ENCODE measurements around the gene CDC26.
"Not testable (repeated sequence)": the region's sequence is repeated elsewhere in the genome, so short reads cannot be mapped to it uniquely, and the experiment has no call there.

Gene CDC26

DNA sequence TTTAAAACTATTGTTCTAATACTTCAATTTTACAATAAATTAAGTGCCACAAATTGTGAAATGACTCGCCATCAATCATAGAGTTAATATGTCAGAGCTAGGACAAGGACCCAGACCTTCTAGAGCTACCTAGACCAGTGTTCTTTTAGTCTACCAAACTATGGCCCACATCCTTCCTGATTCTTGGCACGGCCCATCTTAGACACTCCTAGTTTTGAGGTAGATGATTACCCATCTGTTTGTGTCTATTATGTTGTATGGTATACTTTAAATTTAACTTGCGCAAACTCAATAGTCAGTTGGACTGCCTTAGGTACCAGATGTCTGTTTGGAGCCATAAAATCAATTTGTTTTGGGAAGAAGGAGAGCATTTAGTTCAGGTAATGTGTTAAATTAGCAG, 17.5 kb downstream of the CDC26 start:
- DNase-seq (ENCODE audit: extremely low read depth, low read depth), result no peak
- H3K4me3 ChIP-seq (replicated peaks; ENCODE audit: low read depth, low read length), result no peak overlapping the region
- TF ChIP-seq, protein P1, sequence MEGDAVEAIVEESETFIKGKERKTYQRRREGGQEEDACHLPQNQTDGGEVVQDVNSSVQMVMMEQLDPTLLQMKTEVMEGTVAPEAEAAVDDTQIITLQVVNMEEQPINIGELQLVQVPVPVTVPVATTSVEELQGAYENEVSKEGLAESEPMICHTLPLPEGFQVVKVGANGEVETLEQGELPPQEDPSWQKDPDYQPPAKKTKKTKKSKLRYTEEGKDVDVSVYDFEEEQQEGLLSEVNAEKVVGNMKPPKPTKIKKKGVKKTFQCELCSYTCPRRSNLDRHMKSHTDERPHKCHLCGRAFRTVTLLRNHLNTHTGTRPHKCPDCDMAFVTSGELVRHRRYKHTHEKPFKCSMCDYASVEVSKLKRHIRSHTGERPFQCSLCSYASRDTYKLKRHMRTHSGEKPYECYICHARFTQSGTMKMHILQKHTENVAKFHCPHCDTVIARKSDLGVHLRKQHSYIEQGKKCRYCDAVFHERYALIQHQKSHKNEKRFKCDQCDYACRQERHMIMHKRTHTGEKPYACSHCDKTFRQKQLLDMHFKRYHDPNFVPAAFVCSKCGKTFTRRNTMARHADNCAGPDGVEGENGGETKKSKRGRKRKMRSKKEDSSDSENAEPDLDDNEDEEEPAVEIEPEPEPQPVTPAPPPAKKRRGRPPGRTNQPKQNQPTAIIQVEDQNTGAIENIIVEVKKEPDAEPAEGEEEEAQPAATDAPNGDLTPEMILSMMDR (IDR thresholded peaks at IDR 0.05; ENCODE audit: low read depth, low read length, missing control alignments), result no peak

DNA sequence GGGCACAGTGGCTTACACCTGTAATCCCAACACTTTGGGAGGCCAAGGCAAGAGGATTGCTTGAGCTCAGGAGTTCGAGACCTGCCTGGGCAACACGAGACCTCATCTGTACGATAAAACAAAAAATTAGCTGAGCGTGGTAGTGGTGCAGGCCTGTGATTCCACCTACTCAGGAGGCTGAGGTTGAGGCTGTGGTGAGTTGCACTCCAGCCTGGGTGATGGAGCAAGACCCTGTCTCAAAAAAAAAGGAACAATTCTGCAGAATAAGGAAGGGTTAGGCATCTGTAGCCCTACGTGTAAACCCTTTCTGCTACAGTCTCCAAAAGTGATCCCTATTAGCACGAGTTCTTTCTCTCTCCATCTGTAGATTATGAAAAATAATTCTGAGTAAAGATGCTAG, 19.9 kb downstream of the CDC26 start:
- TF ChIP-seq, protein P1 (IDR thresholded peaks at IDR 0.05; ENCODE audit: low read depth, low read length, missing control alignments), result no peak
- DNase-seq (ENCODE audit: extremely low read depth, low read depth), result no peak
- H3K4me3 ChIP-seq (replicated peaks; ENCODE audit: low read depth, low read length), result no peak overlapping the region

GRCh38 chr9:113254991-113255390, 20.4 kb downstream of the CDC26 start:
- DNase-seq (ENCODE audit: extremely low read depth, low read depth), result no peak
- TF ChIP-seq, protein P1 (IDR thresholded peaks at IDR 0.05; ENCODE audit: low read depth, low read length, missing control alignments), result no peak
- no peak overlapping the region for H3K4me3 ChIP-seq (replicated peaks; ENCODE audit: low read depth, low read length)

DNA sequence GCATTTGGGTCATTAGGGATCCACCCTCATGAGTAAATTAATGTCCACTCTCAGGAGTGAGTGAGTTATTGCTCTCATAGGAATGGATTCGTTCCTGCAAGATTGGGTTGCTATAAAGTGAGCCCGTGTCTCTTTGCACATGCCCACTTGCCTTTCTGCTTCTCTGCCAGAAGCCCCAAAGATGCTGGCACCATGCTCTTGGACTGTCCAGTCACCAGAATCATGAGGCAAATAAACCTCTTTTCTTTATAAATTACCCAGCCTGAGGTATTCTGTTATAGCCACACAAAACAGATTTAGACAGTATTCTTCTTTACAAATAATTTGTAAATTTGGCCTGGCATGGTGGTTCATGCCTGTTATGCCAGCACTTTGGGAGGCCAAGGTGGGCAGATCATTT, 24.6 kb downstream of the CDC26 start:
- TF ChIP-seq, protein P1 (IDR thresholded peaks at IDR 0.05; ENCODE audit: low read depth, low read length, missing control alignments), result no peak
- DNase-seq (ENCODE audit: extremely low read depth, low read depth), result no peak
- no peak overlapping the region for H3K4me3 ChIP-seq (replicated peaks; ENCODE audit: low read depth, low read length)

DNA sequence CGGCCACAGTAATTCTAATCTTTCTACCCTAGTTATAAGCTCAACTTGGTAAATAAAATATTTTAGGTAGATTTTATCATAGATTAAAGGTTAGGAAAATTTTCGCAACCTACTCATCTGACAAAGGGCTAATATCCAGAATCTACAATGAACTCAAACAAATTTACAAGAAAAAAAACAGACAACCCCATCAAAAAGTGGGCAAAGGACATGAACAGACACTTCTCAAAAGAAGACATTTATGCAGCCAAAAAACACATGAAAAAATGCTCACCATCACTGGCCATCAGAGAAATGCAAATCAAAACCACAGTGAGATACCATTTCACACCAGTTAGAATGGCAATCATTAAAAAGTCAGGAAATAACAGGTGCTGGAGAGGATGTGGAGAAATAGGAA, 25.7 kb downstream of the CDC26 start:
- H3K4me3 ChIP-seq (replicated peaks; ENCODE audit: low read depth, low read length); DNase-seq (ENCODE audit: extremely low read depth, low read depth): not testable (repeated sequence)

DNA sequence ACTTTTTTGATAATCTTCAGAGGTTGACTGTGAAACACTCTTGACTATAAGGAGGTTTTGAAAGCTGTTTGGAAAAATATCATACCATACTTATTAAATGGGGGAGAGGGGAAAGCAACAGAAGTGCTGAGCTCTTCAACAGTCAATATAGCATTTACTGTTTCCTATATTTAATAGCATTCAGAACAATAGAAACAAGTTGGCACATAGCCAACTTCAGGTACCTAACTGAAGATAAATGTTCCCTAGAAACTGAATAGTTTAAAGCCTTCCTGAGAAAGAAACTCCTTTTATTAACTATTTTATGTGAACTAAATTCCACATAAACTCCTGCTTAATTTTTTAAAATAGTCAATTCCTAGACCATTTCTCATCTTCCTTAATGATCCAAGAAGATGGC, 27.7 kb downstream of the CDC26 start:
- TF ChIP-seq, protein P1 (IDR thresholded peaks at IDR 0.05; ENCODE audit: low read depth, low read length, missing control alignments), result no peak
- no peak overlapping the region for H3K4me3 ChIP-seq (replicated peaks; ENCODE audit: low read depth, low read length)
- DNase-seq (ENCODE audit: extremely low read depth, low read depth), result no peak

DNA sequence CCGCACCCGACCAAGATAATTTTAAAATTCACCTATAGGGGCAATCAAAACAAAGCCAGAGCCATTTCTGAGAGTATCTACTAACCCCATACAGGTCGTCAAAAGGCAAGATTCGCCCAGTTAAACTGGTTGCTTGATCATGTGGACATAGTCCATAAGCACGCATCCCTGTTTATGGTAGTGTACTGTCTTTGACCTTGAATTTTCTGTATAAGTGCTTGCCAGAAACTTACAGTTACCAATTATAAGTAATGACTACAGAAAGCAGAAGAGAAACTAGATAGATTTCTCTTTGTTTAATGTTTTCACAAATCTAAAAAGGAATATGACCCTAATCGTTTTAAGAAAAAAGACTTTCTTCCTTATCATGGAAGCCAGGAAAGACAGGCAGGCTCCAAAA, 28.4 kb downstream of the CDC26 start:
- no peak for DNase-seq (ENCODE audit: extremely low read depth, low read depth)
- TF ChIP-seq, protein P1 (IDR thresholded peaks at IDR 0.05; ENCODE audit: low read depth, low read length, missing control alignments), result no peak
- no peak overlapping the region for H3K4me3 ChIP-seq (replicated peaks; ENCODE audit: low read depth, low read length)

All from HFF-Myc (cell line).